IPS DF 4.7 (cell line): ENCODE data around the gene EFCAB6.

Experiments used
- DNase-seq: peaks from one replicate; pipeline ENCODE4 v3.0.0-alpha.2; 2013; ENCODE audit warnings: low spot score; ENCODE audit errors: extremely low read depth

EFCAB6 gene

DNA sequence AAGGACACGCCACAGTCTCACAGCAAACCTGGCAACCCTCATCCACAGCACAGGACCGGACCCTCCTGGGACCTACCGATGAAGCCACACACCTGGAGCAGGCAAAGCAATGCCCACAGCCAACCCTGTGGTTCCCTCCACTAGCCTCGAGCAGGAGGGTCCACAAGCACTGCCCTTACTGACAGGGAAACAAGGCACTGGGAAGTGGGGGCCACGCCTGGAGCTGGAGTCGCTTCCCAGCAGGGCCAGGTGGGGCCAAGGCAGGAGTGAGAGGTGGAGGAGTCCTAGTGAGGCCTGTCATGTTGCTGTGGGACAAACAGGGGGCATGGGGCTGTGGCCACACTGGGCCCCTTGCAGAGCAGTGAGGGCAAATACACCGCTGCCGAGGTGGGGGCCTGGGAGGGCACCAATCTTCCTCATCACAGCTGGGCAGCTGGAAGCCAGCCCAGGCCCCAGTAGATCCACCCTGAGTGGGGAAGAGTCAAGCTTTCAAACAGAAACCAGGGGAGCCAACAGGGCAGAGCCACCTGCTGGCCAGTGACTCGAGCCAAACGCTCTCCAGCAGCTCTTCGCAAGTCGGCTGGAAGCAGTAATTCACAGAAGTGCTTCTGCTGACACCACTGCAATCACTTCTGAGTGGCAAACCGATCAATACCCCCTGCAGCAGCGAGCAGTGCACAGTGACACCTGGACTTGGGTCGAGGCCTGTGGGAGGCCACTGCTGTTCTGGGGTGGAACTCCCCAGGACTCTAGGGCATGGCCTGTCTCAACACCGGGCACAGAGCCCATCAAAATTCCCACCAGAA lies 36.5 kb upstream of the EFCAB6 start:
- DNase-seq = no peak

GRCh38 chr22:43847376-43848289 lies 35.5 kb upstream of the EFCAB6 start:
- no peak for DNase-seq

DNA sequence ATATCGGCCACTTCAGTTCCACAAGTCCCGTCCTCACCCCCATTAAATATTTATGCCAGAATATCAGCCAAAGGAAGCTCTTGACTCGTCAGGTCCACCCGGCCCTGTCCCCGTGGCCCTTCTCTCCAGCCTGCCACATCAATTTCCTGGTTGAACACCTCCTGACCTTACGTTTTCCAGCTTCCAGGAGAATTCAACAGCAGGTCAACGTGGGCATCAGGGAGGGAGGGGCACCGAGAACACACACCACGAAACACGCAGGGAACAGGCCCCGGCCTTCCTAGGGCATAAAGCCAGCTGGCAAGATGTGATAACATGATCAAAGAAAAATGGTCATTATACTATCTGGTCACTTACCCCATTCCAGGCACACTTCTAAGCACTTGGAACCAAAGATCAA lies 34.9 kb upstream of the EFCAB6 start:
- DNase-seq = no peak

DNA sequence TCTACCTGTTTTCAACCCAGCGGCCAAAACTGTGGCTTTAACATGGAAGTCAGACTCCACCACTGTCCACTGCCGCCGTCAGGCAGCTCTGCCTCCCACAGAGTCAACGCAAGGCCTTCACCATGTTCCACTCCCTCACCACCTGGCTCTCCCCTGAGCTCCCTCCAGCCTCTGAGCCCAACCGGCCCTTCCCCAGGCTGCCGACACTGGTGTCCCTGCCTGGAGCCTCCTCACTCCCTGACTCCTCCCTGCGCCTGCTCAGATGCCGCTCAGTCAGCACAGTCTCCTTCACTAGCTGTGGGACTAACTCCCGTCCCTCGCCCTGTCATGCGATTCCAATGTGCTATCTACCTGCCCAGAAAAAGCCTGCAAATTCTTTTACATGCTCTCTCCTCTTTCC lies 33.9 kb upstream of the EFCAB6 start:
- DNase-seq = no peak

GRCh38 chr22:43844560-43845545 lies 32.7 kb upstream of the EFCAB6 start:
- DNase-seq = no peak

- no peak for DNase-seq
Measured at GRCh38 chr22:43843783-43844530, 31.9 kb upstream of the EFCAB6 start.

DNA sequence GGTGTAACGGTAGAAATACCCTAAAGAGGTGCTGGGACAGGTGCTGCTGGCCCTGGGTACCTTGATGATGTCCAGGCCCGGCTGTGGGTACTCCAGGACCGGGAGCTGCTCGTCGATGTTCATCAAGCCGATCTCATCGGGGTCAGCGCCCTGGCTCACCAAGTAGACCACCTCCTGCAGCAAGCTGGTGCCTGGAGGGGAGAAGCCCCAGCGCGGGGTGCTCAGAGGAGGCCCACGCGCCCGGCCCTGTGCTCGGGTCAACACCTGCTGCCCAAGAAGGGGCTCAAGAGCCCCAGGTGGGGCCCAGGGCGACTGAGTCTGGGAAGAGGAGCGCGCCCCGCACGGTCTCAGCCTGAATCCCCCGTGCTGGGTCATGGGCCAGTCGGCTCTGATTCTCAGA lies 29.6 kb upstream of the EFCAB6 start:
- DNase-seq = no peak

GRCh38 chr22:43840851-43841250 lies 28.7 kb upstream of the EFCAB6 start:
- DNase-seq = no peak

DNA sequence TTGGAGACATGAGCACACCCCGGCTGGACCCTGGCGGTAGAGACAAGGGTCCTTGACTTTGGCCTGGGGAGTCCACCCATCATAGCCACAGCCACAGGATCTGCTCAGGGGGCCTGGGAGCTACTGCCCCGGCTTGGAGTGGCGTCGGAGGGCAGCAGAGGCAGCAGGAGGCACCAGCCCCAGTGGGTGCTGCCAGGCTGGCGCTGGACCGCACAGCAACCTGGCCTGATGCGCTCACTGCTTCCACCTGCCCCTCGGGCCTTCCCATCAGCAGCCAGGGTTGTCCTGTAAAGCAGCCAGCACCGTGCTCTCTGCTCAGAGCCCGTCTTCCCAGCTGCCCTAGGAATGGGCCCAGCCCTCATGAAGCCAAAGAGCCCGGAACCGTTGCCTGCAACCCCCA lies 28.3 kb upstream of the EFCAB6 start:
- DNase-seq = no peak

DNA sequence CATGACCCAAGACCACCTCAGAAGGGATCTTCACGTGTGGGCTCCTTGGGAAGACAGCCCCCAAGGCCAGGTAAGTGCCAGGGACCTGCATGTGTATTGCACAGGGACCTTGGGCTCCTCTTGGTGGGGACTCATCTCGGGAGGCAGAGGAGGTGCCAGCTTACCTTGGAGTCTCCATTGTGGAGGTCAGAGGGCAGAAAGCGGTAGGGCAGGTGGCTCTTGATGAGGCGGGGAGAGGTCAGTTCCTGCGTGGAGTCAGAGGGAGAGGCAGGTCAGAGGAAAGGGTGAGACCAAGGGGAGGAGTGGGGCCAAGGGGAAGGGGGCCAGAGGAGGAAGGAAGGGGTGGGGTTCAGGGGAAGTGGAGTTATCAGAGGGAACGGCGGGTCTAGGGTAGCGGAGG lies 27.7 kb upstream of the EFCAB6 start:
- DNase-seq = no peak

GRCh38 chr22:43838571-43839307 lies 26.6 kb upstream of the EFCAB6 start:
- no peak for DNase-seq

GRCh38 chr22:43838161-43838560 lies 26.1 kb upstream of the EFCAB6 start:
- no peak for DNase-seq

DNA sequence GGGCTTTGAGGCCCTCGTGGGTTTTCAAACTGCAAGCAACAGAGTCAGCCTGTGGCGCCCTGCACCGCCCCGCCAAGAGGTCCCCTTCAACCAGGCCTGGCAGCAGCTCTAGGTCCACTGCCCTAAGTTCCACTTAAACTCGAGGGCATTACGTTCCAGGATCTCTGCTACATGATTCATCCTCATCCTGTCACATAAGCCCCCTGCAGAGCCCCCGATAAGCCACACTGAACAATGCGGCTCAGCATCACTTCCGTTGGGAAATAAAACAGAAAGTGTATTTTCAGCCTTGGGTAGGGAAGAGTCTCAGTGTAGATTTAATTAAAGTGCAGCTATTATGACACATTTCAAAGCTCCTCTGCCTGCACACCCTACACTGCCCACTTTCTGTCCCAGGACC lies 25.6 kb upstream of the EFCAB6 start:
- no peak for DNase-seq

DNA sequence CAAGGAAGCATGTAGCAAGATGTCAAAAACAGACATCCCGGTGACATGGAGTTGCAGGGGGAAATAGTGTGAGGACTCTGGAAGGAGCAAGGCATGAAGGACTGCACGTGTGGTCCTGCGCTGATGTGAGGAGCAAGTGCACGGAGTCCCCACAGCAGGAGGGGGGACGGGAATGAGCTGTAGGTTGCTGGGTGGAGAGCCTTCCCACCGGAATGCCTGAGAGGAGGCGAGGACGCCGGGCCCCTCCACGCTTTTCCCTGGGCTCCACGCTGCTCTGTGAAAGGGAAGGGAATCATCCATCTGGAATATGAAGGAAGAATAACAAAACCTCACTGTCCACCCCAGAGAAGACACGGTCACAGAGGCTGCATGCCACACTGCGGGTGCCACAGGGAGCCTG lies 23.6 kb upstream of the EFCAB6 start:
- DNase-seq = no peak

DNA sequence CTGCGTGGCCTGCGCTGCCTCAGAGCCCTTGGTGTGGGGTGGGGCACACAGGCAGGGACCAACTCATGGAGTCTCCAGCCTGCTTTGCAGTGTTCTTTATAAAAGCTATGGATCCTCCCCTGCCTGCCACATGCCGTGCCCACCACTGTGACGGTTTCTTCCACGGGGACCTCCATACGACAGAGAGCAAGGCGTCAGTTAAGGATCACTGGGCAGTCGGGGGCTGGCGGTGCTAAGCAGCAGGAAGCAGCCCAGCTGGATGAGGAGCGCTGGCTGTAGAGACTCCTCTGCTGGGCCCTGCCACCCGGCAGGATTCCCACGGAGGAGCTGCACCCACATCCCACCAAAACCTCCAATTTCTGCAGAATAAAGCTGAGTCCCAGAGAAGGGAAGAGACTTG lies 23.1 kb upstream of the EFCAB6 start:
- no peak for DNase-seq

DNA sequence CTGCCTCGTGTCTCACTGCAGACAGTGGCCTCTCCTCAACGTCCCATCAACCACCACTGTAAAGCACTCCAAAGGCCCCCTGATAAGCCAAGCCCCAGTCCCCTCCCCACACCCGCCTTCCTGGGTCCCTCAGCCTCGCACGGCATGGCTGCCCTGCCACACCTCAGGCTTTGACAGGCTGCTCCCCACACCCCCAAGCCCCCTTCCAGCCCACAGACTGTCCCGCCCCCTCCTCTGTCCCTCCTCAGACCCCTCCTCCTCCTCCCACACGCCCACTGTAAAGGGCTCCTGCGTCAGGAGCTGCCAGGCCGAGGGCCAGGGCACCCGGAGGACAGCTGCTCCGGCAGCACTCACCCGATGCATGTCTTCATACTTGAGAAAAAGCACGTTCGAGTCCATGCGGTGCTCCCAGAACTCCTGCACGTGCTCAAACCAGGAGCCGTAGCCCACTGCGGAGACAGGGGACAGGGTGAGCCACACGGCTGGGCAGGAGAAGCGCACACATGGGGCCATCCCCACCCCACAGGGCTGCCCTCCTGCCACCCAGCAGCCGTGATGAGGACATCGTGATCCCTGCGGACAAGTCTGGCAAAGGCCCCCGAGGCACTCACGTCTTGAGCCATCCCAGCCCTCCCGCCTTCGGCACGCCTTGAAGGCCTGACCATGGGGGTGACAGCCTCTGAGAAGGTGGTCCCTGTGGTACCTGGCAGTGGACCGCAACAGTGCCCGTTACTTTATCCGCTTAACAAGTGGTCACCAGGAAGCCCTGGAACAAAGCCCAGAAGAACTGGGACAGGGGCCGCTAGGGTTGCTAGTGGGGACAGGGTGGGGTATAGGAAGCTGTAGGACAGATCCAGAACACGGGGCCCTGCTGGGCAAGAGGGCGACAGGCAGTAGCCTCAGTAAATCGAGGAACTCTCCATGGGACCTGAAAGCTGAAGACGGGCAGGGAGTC lies 21.5 kb upstream of the EFCAB6 start:
- DNase-seq = no peak

- DNase-seq = no peak
Measured at GRCh38 chr22:43832393-43833265, 20.5 kb upstream of the EFCAB6 start.
